H1 (cell line): ENCODE results near the gene PTX3. TPM values are rescaled to one million over a fixed set of nuclear protein-coding genes. Genes with fewer than 3 reads are reported as not detected.

Experiments used
- CTCF ChIA-PET: fragments of 300-600 bp; sonication (Branson Sonifier 250); formaldehyde crosslinking; loops from one replicate; lab custom pipeline; 2021; ENCODE audit not compliant: partially characterized antibody; lab: Charles Lee
- POLR2A ChIA-PET: fragments of 300-600 bp; sonication (Branson Sonifier 250); formaldehyde crosslinking; loops from one replicate; lab custom pipeline; 2021; ENCODE audit warnings: inconsistent platforms; ENCODE audit not compliant: partially characterized antibody; lab: Charles Lee
- DNase-seq, 2 experiments: peaks; one replicate each; pipeline versions ENCODE4 v3.0.0 to v3.0.0-alpha.2; 2010 to 2022; ENCODE audit warnings: low spot score in 2 of 2, low read depth in 1 of 2, mixed read lengths in 1 of 2
- FAIRE-seq: peaks from 2 replicates; lab custom pipeline; 2011; peaks lifted over from hg19 to GRCh38; lab: Jason Lieb, UNC
- H2AFZ ChIP-seq: 2 replicates; pipeline ENCODE4 v1.8.1; 2012; ENCODE audit warnings: low read length, inconsistent platforms
- H2AK5ac ChIP-seq: 2 replicates; pipeline ENCODE4 v1.6.1; 2013; ENCODE audit warnings: low read depth, low read length
- H2BK120ac ChIP-seq: replicated peaks from 2 replicates; pipeline ENCODE3; 2013; ENCODE audit warnings: low read depth, low read length, inconsistent platforms
- H2BK12ac ChIP-seq: 2 replicates; pipeline ENCODE4 v1.6.1; 2013; ENCODE audit warnings: low read depth, low read length
- H2BK15ac ChIP-seq: 2 replicates; pipeline ENCODE4 v1.6.1; 2013; ENCODE audit warnings: low read length
- H2BK20ac ChIP-seq: 2 replicates; pipeline ENCODE4 v1.6.1; 2013; ENCODE audit warnings: low read length
- H2BK5ac ChIP-seq: 2 replicates; pipeline ENCODE4 v1.6.1; 2013; ENCODE audit warnings: low read depth, low read length
- H3K14ac ChIP-seq: 2 replicates; pipeline ENCODE4 v1.6.1; 2013; ENCODE audit warnings: inconsistent platforms; ENCODE audit not compliant: insufficient read length
- H3K18ac ChIP-seq: 2 replicates; pipeline ENCODE4 v1.6.1; 2013; ENCODE audit warnings: low read length; ENCODE audit errors: extremely low read depth
- H3K23ac ChIP-seq: 2 replicates; pipeline ENCODE4 v1.6.1; 2013; ENCODE audit warnings: inconsistent platforms; ENCODE audit not compliant: insufficient read length
- H3K23me2 ChIP-seq: 2 replicates; pipeline ENCODE4 v1.6.1; 2013; ENCODE audit warnings: low read depth, low read length
- H3K27ac ChIP-seq: 2 replicates; pipeline ENCODE4 v1.6.1; 2011; ENCODE audit warnings: low read depth, low read length, inconsistent platforms
- H3K27me3 ChIP-seq, 4 experiments: replicated peaks in 1 of 4; 1 replicate in 1 of 4; 2 replicates in 3 of 4; pipeline versions ENCODE4 v1.6.1 to v1.8.1; 2011 to 2013; ENCODE audit warnings: low read length in 3 of 4, mild to moderate bottlenecking in 3 of 4, inconsistent platforms in 2 of 4, mixed read lengths in 2 of 4, moderate library complexity in 1 of 4; ENCODE audit not compliant: control insufficient read depth in 3 of 4, insufficient read depth in 3 of 4; ENCODE audit errors: extremely low read depth in 1 of 4
- H3K36me3 ChIP-seq, 4 experiments: 2 replicates each; pipeline versions ENCODE4 v1.6.1 to v1.8.1; 2011 to 2013; ENCODE audit warnings: mild to moderate bottlenecking in 4 of 4, low read length in 3 of 4, moderate library complexity in 2 of 4, control low read depth in 1 of 4, inconsistent platforms in 1 of 4; ENCODE audit not compliant: insufficient read depth in 4 of 4, control insufficient read depth in 2 of 4
- H3K4ac ChIP-seq: replicated peaks from 2 replicates; pipeline ENCODE3; 2013; ENCODE audit warnings: low read length, low read depth, mixed read lengths, inconsistent platforms; ENCODE audit not compliant: insufficient read length
- H3K4me1 ChIP-seq, 4 experiments: replicated peaks in 1 of 4; 1 replicate in 1 of 4; 2 replicates in 3 of 4; pipeline versions ENCODE4 v1.6.1 to v1.8.1; 2011 to 2013; ENCODE audit warnings: low read length in 3 of 4, inconsistent platforms in 2 of 4, mixed read lengths in 1 of 4; ENCODE audit not compliant: insufficient read depth in 4 of 4, control insufficient read depth in 3 of 4
- H3K4me2 ChIP-seq, 2 experiments: 2 replicates each; pipeline versions ENCODE4 v1.6.1 to v1.8.1; 2011 to 2013; ENCODE audit warnings: low read depth in 2 of 2, low read length in 2 of 2, control low read depth in 1 of 2, inconsistent platforms in 1 of 2, mild to moderate bottlenecking in 1 of 2; ENCODE audit not compliant: insufficient read depth in 1 of 2
- H3K4me3 ChIP-seq, 4 experiments: fragments of 200-600, 300-600 bp in 1 of 4; sonication (generic), shearing (Covaris generic), sonication (Bioruptor Twin) in 1 of 4; 2 replicates each; pipeline versions ENCODE4 v1.5.1 to v1.8.1; 2011 to 2016; ENCODE audit warnings: low read length in 4 of 4, low read depth in 3 of 4, control low read depth in 2 of 4, inconsistent platforms in 2 of 4, mild to moderate bottlenecking in 2 of 4, mixed read lengths in 1 of 4, moderate library complexity in 1 of 4; ENCODE audit not compliant: insufficient read depth in 2 of 4; ENCODE audit errors: extremely low read depth in 1 of 4
- H3K56ac ChIP-seq: replicated peaks from 2 replicates; pipeline ENCODE3; 2013; ENCODE audit warnings: low read depth, mild to moderate bottlenecking, mixed read lengths, low read length, inconsistent platforms; ENCODE audit not compliant: insufficient read length
- H3K79me1 ChIP-seq: 2 replicates; pipeline ENCODE4 v1.6.1; 2013; ENCODE audit warnings: low read depth, low read length, control low read depth
- H3K79me2 ChIP-seq, 2 experiments: 2 replicates each; pipeline versions ENCODE4 v1.6.1 to v1.8.1; 2012 to 2013; ENCODE audit warnings: low read length in 2 of 2, mild to moderate bottlenecking in 2 of 2, inconsistent platforms in 1 of 2; ENCODE audit not compliant: insufficient read depth in 2 of 2, control insufficient read depth in 1 of 2
- H3K9ac ChIP-seq, 4 experiments: replicated peaks in 1 of 4; 1 replicate in 1 of 4; 2 replicates in 3 of 4; pipeline versions ENCODE4 v1.6.1 to v1.8.1; 2011 to 2013; ENCODE audit warnings: low read depth in 3 of 4, low read length in 3 of 4, control low read depth in 2 of 4, mild to moderate bottlenecking in 2 of 4, moderate library complexity in 2 of 4, inconsistent platforms in 1 of 4; ENCODE audit errors: extremely low read depth in 1 of 4
- H3K9me3 ChIP-seq, 2 experiments: 2 replicates each; pipeline versions ENCODE4 v1.6.1 to v1.8.1; 2012 to 2013; ENCODE audit warnings: mild to moderate bottlenecking in 2 of 2, moderate library complexity in 2 of 2, control low read depth in 1 of 2, inconsistent platforms in 1 of 2, low read depth in 1 of 2, low read length in 1 of 2, mixed read lengths in 1 of 2; ENCODE audit not compliant: insufficient read depth in 2 of 2
- H4K20me1 ChIP-seq, 2 experiments: replicated peaks in 1 of 2; 2 replicates each; pipeline versions ENCODE3 to v1.8.1; 2011 to 2013; ENCODE audit warnings: inconsistent platforms in 2 of 2, low read length in 2 of 2, mild to moderate bottlenecking in 1 of 2; ENCODE audit not compliant: insufficient read depth in 2 of 2, control insufficient read depth in 1 of 2
- H4K5ac ChIP-seq: 2 replicates; pipeline ENCODE4 v1.6.1; 2013; ENCODE audit warnings: low read length, low read depth, mixed read lengths, inconsistent platforms; ENCODE audit not compliant: insufficient read length
- H4K8ac ChIP-seq: 2 replicates; pipeline ENCODE4 v1.8.0; 2013; ENCODE audit warnings: mild to moderate bottlenecking, moderate library complexity, low read length, inconsistent platforms; ENCODE audit not compliant: insufficient read depth; ENCODE audit errors: extremely low read depth
- H4K91ac ChIP-seq: replicated peaks from 2 replicates; pipeline ENCODE3; 2013; ENCODE audit warnings: low read length, mixed read lengths, inconsistent platforms; ENCODE audit not compliant: insufficient read length
- CHD2 ChIP-seq: IDR thresholded peaks from 2 replicates; pipeline ENCODE4 v1.6.1; 2012; ENCODE audit warnings: low read length, improper control_type of control experiment
- EZH2 ChIP-seq: fragments of 200-600 bp; sonication (generic); IDR thresholded peaks from 2 replicates; pipeline ENCODE4 v1.7.1; 2012; ENCODE audit warnings: low read depth, mild to moderate bottlenecking, moderate library complexity, low read length, inconsistent platforms; ENCODE audit not compliant: severe bottlenecking
- GTF2F1 ChIP-seq: IDR thresholded peaks from 2 replicates; pipeline ENCODE4 v1.6.1; 2012; ENCODE audit warnings: low read depth, low read length, improper control_type of control experiment, borderline replicate concordance
- RAD21 ChIP-seq, 2 experiments: IDR thresholded peaks in 1 of 2; conservative IDR thresholded peaks in 1 of 2; 2 replicates each; pipeline ENCODE4 v1.6.1; 2011; ENCODE audit warnings: low read depth in 2 of 2, low read length in 2 of 2, improper control_type of control experiment in 1 of 2, inconsistent platforms in 1 of 2, mild to moderate bottlenecking in 1 of 2, moderate library complexity in 1 of 2
- RNF2 ChIP-seq: fragments of 200-900, 300-1000 bp; sonication (generic); IDR thresholded peaks from 2 replicates; pipeline ENCODE4 v1.7.1; 2016; ENCODE audit warnings: borderline replicate concordance, low read depth, mild to moderate bottlenecking, antibody characterized with exemption, low read length; ENCODE audit not compliant: poor library complexity, severe bottlenecking; ENCODE audit errors: missing control alignments
- SUZ12 ChIP-seq: fragments of 200-600 bp; sonication (generic); IDR thresholded peaks from 2 replicates; pipeline ENCODE4 v1.6.1; 2012; ENCODE audit warnings: mild to moderate bottlenecking, inconsistent platforms, low read length, moderate library complexity, mixed read lengths
- TBP ChIP-seq: IDR thresholded peaks from 2 replicates; pipeline ENCODE4 v1.6.1; 2011; ENCODE audit warnings: low read depth, low read length, improper control_type of control experiment
- TEAD4 ChIP-seq: IDR thresholded peaks from 2 replicates; pipeline ENCODE4 v1.6.1; 2012; ENCODE audit warnings: low read depth, low read length, inconsistent platforms, mixed read lengths
- YY1 ChIP-seq: IDR thresholded peaks from 2 replicates; pipeline ENCODE4 v1.6.1; 2011; ENCODE audit warnings: low read depth, mild to moderate bottlenecking, low read length
- WGBS, 2 experiments: shearing (Covaris generic) in 1 of 2; methylation state at CpG; one replicate each; pipeline versions ENCODE4 v1.1.6 to v1.1.7; 2013 to 2015; ENCODE audit warnings: low lambda C conversion rate in 2 of 2, mixed read lengths in 2 of 2, inconsistent platforms in 1 of 2, low coverage in 1 of 2, missing lambda C conversion rate in 1 of 2; ENCODE audit not compliant: insufficient replicate concordance in 2 of 2, insufficient coverage in 1 of 2, insufficient read length in 1 of 2; ENCODE audit errors: extremely low coverage in 1 of 2, missing lambda C conversion rate in 1 of 2; 5-methylcytosine and 5-hydroxymethylcytosine counted together
- polyA plus RNA-seq, 7 experiments: library from polyadenylated mRNA; depleted of rRNA in 3 of 7; stranded (reverse) in 5 of 7; unstranded in 2 of 7; fragments of >200 nt in 5 of 7; fragments of 200-250 nt in 2 of 7; gene quantifications; 1 replicate in 5 of 7; 2 replicates in 1 of 7; 4 replicates in 1 of 7; pipeline versions ENCODE4 v1.2.1 to v1.2.3, GENCODE V29; 2011 to 2013; ENCODE audit warnings: missing spikeins in 2 of 7, mixed read lengths in 2 of 7
- total RNA-seq: library from RNA; stranded (reverse); fragmentation: NEBNext Ultra II Directional; extraction: Animal tissue kit (Norgen Biotek cat#: 25700); gene quantifications from 2 replicates; pipeline ENCODE4 v1.2.1, GENCODE V29; 2021
- TF ChIP-seq, protein P1 (sequence below), 3 experiments: IDR thresholded peaks; 1 replicate in 2 of 3; 2 replicates in 1 of 3; pipeline versions ENCODE4 v1.5.1 to v1.6.1; 2011; ENCODE audit warnings: low read length in 3 of 3, mild to moderate bottlenecking in 3 of 3, inconsistent platforms in 2 of 3, low read depth in 1 of 3, moderate library complexity in 1 of 3; ENCODE audit not compliant: insufficient read depth in 1 of 3; ENCODE audit errors: control extremely low read depth in 1 of 3
- TF ChIP-seq, protein P2 (sequence below): IDR thresholded peaks from 2 replicates; pipeline ENCODE4 v1.6.1; 2012; ENCODE audit warnings: inconsistent platforms

The PTX3 gene
- total and polyA plus RNA-seq, 2 of the 8 experiments (the other 6 are each of a cell fraction or from before 2014, with no cell fraction given) = 1.2 to 1.7 TPM

DNA sequence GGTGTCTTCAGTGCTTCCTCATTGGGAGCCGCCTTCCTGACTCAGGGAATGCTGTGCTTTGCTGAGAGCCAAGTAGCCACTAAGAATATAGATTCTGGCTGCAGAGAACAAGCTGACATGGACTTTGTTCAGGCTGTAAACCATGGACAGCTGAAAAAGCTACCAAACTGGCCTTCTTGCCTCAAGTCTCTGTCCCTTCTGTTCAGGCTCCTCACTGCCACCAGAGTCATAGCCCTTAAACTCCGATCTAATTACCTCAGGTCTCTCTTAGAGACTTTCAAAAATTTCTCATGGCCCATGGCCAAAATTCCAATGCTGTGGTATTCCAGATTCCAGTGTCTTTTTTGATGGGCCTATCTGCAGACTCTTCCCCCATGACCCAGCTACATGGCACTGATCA is 19.4 kb upstream of the PTX3 start:
- Histone ChIP-seq H3K56ac (no peak overlapping the region), H3K4me1 (no peaks in the 10 kb centered on the region), H3K4me3 (no peak overlapping the region), H3K9ac (no peak overlapping the region), H3K9me3 (no peaks in the 10 kb centered on the region), H3K79me1 (no peaks in the 10 kb centered on the region), H3K4ac (no peak overlapping the region), H2BK12ac (no peak overlapping the region), H3K27me3 (no peaks in the 10 kb centered on the region), H3K23ac (no peak overlapping the region), H2AK5ac (no peak overlapping the region), H3K27ac (no peak overlapping the region), H3K14ac (no peak overlapping the region), H4K8ac (no peak overlapping the region), H2AFZ (no peak overlapping the region), H4K91ac (no peak overlapping the region), H3K18ac (no peak overlapping the region), H2BK15ac (no peak overlapping the region), H2BK5ac (no peak overlapping the region), H3K4me2 (no peak overlapping the region), H3K79me2 (no peaks in the 10 kb centered on the region), H4K20me1 (no peaks in the 10 kb centered on the region), H4K5ac (no peak overlapping the region), H3K23me2 (no peaks in the 10 kb centered on the region), H3K36me3 (no peaks in the 10 kb centered on the region), H2BK120ac (no peak overlapping the region), H2BK20ac (no peak overlapping the region)
- FAIRE-seq (no peak), DNase-seq (no peak)
- 100% methylated on average over 2 of the region's 2 CpGs; no CpG with 5 or more reads in 1 of the 2 experiments for WGBS, 2 experiments
- CTCF ChIA-PET = interaction anchor here (1.3 to 1.9 kb wide), 2 partner anchors 70 to 115 kb away, joined by 3 to 5 read pairs; no protein-coding TSS in a partner anchor
- POLR2A ChIA-PET = no interaction called here
- TF ChIP-seq YY1 = no peak
- no peak for TF ChIP-seq EZH2
- TF ChIP-seq TEAD4 = no peak
- no peak for TF ChIP-seq GTF2F1
- no peak for TF ChIP-seq TBP
- no peak for TF ChIP-seq RNF2
- TF ChIP-seq, protein P1, sequence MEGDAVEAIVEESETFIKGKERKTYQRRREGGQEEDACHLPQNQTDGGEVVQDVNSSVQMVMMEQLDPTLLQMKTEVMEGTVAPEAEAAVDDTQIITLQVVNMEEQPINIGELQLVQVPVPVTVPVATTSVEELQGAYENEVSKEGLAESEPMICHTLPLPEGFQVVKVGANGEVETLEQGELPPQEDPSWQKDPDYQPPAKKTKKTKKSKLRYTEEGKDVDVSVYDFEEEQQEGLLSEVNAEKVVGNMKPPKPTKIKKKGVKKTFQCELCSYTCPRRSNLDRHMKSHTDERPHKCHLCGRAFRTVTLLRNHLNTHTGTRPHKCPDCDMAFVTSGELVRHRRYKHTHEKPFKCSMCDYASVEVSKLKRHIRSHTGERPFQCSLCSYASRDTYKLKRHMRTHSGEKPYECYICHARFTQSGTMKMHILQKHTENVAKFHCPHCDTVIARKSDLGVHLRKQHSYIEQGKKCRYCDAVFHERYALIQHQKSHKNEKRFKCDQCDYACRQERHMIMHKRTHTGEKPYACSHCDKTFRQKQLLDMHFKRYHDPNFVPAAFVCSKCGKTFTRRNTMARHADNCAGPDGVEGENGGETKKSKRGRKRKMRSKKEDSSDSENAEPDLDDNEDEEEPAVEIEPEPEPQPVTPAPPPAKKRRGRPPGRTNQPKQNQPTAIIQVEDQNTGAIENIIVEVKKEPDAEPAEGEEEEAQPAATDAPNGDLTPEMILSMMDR (IDR thresholded peaks at IDR 0.05; ENCODE audit: control extremely low read depth in 1 of 3, insufficient read depth in 1 of 3, low read depth in 1 of 3, low read length in 3 of 3) = no peak
- TF ChIP-seq, protein P2, sequence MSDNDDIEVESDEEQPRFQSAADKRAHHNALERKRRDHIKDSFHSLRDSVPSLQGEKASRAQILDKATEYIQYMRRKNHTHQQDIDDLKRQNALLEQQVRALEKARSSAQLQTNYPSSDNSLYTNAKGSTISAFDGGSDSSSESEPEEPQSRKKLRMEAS = no peak
- TF ChIP-seq SUZ12 = no peak
- no peak for TF ChIP-seq RAD21 (IDR thresholded peaks at IDR 0.05 in 1 of 2, conservative IDR thresholded peaks at IDR 0.05 in 1 of 2; ENCODE audit: low read depth in 2 of 2, low read length in 2 of 2)
- TF ChIP-seq CHD2 = no peak
